Mesothelial cell of epicardium (in vitro differentiated cells): ENCODE data around the gene STK17A. TPM values are rescaled to one million over a fixed set of nuclear protein-coding genes. Genes with fewer than 3 reads are reported as not detected.

ENCODE experiments used
- DNase-seq, 2 experiments: peaks; one replicate each; pipeline ENCODE4 v3.0.0; 2021; ENCODE audit warnings: low spot score in 2 of 2; ENCODE audit not compliant: unreplicated experiment in 2 of 2
- H3K27ac Mint-ChIP-seq: 2 replicates; pipeline ENCODE4 v1.8.0; 2021; ENCODE audit warnings: mixed read lengths
- H3K27me3 Mint-ChIP-seq: 2 replicates; pipeline ENCODE4 v1.8.0; 2021; ENCODE audit warnings: low read depth, mixed read lengths
- H3K36me3 Mint-ChIP-seq: 2 replicates; pipeline ENCODE4 v1.8.0; 2021; ENCODE audit warnings: mixed read lengths
- H3K4me1 Mint-ChIP-seq: 2 replicates; pipeline ENCODE4 v1.8.0; 2021; ENCODE audit warnings: mixed read lengths
- H3K4me3 Mint-ChIP-seq: 2 replicates; pipeline ENCODE4 v1.8.0; 2021; ENCODE audit warnings: mild to moderate bottlenecking, moderate library complexity, mixed read lengths
- H3K9me3 Mint-ChIP-seq: 2 replicates; pipeline ENCODE4 v1.8.0; 2021; ENCODE audit warnings: mixed read lengths
- total RNA-seq: library from RNA; stranded (reverse); gene quantifications from 3 replicates; pipeline ENCODE4 v1.2.1, GENCODE V29; 2021
- TF ChIP-seq, protein P1 (sequence below): fragments of 200-600 bp; sonication (generic); IDR thresholded peaks from one replicate; pipeline ENCODE4 v1.5.0; 2021; ENCODE audit warnings: antibody characterized with exemption; ENCODE audit not compliant: unreplicated experiment

Gene STK17A
- total RNA-seq, 1 donor from 2014 or later = 9.3 TPM

DNA sequence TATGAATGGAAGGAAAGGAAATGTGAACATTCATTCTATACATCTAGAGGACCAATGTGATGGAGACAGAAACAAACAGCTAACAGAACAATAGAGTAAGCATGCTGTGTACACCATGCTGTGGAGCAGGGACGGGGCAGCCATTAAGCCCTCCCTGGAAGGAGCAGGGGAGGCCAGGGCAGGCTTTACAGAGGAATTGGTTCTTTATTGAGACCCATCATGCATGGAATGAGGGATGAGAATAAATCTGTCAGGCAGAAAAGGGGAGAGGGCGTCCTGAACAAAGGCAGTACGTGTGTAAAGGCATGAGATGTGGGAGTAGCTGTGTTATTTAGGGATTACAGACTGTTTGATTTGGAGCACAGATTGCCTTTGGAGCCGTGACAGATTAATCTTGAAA lies 35.2 kb downstream of the STK17A start:
- peaks cover 10% of the 10 kb centered on the region for H3K36me3 Mint-ChIP-seq
- H3K4me3 Mint-ChIP-seq = no peak overlapping the region
- no peaks in the 10 kb centered on the region for H3K4me1 Mint-ChIP-seq
- H3K27me3 Mint-ChIP-seq = no peaks in the 10 kb centered on the region
- no peaks in the 10 kb centered on the region for H3K9me3 Mint-ChIP-seq
- DNase-seq = no peak
- TF ChIP-seq, protein P1, sequence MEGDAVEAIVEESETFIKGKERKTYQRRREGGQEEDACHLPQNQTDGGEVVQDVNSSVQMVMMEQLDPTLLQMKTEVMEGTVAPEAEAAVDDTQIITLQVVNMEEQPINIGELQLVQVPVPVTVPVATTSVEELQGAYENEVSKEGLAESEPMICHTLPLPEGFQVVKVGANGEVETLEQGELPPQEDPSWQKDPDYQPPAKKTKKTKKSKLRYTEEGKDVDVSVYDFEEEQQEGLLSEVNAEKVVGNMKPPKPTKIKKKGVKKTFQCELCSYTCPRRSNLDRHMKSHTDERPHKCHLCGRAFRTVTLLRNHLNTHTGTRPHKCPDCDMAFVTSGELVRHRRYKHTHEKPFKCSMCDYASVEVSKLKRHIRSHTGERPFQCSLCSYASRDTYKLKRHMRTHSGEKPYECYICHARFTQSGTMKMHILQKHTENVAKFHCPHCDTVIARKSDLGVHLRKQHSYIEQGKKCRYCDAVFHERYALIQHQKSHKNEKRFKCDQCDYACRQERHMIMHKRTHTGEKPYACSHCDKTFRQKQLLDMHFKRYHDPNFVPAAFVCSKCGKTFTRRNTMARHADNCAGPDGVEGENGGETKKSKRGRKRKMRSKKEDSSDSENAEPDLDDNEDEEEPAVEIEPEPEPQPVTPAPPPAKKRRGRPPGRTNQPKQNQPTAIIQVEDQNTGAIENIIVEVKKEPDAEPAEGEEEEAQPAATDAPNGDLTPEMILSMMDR = no peak
- no peak overlapping the region for H3K27ac Mint-ChIP-seq

- Mint-ChIP-seq H3K27me3 (no peaks in the 10 kb centered on the region), H3K4me3 (no peak overlapping the region), H3K27ac (no peak overlapping the region), H3K4me1 (no peaks in the 10 kb centered on the region), H3K9me3 (no peaks in the 10 kb centered on the region), H3K36me3 (peaks cover 12% of the 10 kb centered on the region)
- TF ChIP-seq, protein P1 = no peak
- DNase-seq = no peak
Observed at GRCh38 chr7:43619213-43620012, 36.5 kb downstream of the STK17A start.

DNA sequence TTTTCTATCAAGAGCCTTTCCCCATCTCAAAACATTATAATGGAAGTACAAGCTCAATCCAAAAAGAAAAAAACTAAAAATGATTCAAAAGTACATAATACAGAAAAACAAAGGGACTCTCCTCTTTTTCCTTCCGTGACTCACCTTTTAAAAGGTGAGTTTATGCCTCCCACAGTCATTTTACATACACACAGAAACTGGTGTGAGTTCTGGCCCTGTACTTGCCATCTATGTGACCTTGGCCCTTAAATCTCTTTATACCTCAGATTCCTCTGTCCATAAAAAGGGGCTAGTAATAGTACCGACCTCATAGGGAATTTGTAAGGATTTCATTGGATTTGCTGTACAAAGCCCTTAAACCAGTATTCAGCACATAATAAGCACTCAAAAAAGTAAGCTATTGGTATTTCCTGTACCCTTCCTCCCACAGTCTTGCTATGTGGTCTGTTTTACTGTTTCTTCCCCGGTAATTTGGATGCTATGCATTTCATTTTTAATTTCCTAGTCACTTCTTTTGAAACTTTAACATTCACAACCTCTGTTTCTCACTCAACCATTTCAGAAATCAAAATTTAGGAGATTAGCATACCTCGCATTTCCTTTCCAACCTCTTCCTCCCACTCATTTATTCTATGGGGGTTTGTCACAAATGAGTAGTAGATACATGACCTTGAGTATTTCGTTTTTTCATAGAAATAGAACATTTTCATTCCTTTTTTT lies 39.0 kb downstream of the STK17A start:
- Mint-ChIP-seq H3K27ac (no peak overlapping the region), H3K4me3 (no peak overlapping the region), H3K9me3 (no peaks in the 10 kb centered on the region), H3K4me1 (no peaks in the 10 kb centered on the region), H3K27me3 (no peaks in the 10 kb centered on the region), H3K36me3 (peaks cover 12% of the 10 kb centered on the region)
- DNase-seq = no peak
- TF ChIP-seq, protein P1 = no peak

GRCh38 chr7:43624156-43624555 lies 41.2 kb downstream of the STK17A start:
- no peaks in the 10 kb centered on the region for H3K9me3 Mint-ChIP-seq
- no peak for DNase-seq

GRCh38 chr7:43625453-43625852 lies 42.5 kb downstream of the STK17A start:
- TF ChIP-seq, protein P1 = no peak
- no peaks in the 10 kb centered on the region for H3K9me3 Mint-ChIP-seq
- no peak overlapping the region for H3K4me3 Mint-ChIP-seq
- no peaks in the 10 kb centered on the region for H3K4me1 Mint-ChIP-seq
- DNase-seq = no peak
- H3K36me3 Mint-ChIP-seq = peaks cover 30% of the 10 kb centered on the region
- H3K27ac Mint-ChIP-seq = no peak overlapping the region
- no peaks in the 10 kb centered on the region for H3K27me3 Mint-ChIP-seq

More at GRCh38 chr7:43624156-43624555, 41.2 kb downstream of the STK17A start:
- TF ChIP-seq, protein P1 = no peak
- Mint-ChIP-seq H3K4me3 (no peak overlapping the region), H3K27me3 (no peaks in the 10 kb centered on the region), H3K36me3 (peaks cover 26% of the 10 kb centered on the region), H3K4me1 (no peaks in the 10 kb centered on the region), H3K27ac (no peak overlapping the region)
